Fibroblast of mammary gland (primary cell): Measurements from ENCODE around the gene ETHE1.

Experiments
- DNase-seq: peaks from one replicate; pipeline ENCODE4 v3.0.0-alpha.2; 2010; ENCODE audit warnings: low read depth
- H3K4me3 ChIP-seq: 2 replicates; pipeline ENCODE4 v1.5.1; 2011; ENCODE audit warnings: low read depth, mild to moderate bottlenecking, low read length, moderate library complexity; ENCODE audit not compliant: control insufficient read depth
- TF ChIP-seq, protein P1 (sequence below): conservative IDR thresholded peaks from 2 replicates; pipeline ENCODE4 v1.5.1; 2011; ENCODE audit warnings: low read depth, low read length, inconsistent platforms; ENCODE audit not compliant: control insufficient read depth, insufficient read depth

ETHE1 gene

DNA sequence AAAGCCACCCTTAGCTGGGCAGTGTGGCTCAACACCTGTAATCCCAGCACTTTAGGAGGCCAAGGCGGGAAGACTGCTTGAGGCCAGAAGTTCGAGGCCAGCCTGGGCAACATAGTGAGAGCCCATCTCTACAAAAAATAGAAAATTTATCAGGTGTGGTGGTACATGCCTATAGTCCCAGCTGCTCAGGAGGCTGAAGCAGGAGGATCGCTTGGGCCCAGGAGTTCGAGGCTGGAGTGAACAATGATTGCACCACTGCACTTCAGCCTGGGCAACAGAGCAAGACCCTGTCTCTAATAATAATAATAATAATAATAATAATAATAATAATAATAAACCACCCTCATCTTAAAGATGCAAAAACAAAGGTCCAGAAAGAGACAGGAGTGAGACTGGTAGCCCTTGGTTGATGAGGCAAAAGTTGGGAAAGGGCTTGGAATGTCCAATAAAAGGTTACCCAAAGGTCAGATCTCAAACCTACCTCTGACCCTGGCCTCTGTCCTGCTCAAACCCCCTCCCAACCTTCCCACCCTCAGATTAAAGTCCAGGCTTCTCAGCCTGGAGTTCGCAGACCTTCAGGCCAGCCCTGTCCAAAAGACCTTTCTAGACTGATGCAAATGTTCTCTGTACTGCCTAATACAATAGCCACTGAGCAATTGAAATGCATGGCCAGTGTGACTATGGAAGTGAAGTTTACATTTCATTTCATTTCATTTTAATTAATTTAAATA is 15.1 kb upstream of the ETHE1 start:
- no peak overlapping the region for H3K4me3 ChIP-seq
- no peak for DNase-seq
- TF ChIP-seq, protein P1, sequence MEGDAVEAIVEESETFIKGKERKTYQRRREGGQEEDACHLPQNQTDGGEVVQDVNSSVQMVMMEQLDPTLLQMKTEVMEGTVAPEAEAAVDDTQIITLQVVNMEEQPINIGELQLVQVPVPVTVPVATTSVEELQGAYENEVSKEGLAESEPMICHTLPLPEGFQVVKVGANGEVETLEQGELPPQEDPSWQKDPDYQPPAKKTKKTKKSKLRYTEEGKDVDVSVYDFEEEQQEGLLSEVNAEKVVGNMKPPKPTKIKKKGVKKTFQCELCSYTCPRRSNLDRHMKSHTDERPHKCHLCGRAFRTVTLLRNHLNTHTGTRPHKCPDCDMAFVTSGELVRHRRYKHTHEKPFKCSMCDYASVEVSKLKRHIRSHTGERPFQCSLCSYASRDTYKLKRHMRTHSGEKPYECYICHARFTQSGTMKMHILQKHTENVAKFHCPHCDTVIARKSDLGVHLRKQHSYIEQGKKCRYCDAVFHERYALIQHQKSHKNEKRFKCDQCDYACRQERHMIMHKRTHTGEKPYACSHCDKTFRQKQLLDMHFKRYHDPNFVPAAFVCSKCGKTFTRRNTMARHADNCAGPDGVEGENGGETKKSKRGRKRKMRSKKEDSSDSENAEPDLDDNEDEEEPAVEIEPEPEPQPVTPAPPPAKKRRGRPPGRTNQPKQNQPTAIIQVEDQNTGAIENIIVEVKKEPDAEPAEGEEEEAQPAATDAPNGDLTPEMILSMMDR: no peak

DNA sequence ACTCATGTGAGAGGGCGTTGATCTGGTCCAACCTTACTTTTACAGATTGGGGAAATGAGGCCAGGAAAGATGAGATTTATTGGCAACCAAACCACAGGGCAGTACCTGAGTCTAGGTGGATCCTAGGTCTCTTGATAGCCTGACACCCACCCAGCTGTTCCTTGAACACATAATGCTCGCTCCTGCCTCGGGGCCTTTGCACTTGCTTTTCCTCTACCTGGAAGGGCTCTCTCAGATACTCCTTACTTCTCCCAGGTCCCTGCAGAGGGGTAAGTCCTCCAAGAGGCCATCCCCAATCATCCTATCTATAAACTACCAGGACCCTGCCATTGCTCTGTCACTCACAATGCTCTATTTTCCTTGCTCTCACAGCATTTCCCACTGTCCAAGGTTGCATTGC is 13.4 kb upstream of the ETHE1 start:
- TF ChIP-seq, protein P1: no peak
- DNase-seq: no peak
- no peak overlapping the region for H3K4me3 ChIP-seq

DNA sequence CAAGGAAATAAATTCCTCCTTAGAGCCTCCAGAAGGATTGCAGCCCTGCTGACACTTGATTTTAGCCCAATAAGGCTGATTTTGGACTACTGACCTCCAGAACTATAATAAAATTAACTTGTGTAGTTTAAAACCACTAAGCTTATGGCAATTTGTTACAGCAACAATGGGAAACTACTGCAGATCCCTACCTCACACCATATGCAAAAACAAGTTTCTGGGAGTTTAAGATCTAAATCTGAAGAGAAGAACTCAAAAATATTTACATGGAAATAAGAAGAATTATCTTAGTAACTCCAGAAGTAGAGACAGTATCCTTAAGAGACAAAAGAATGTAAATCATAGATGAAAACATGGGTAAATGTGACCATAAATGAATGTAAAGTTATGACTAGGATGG is 11.9 kb upstream of the ETHE1 start:
- TF ChIP-seq, protein P1: no peak
- no peak overlapping the region for H3K4me3 ChIP-seq
- DNase-seq: no peak

DNA sequence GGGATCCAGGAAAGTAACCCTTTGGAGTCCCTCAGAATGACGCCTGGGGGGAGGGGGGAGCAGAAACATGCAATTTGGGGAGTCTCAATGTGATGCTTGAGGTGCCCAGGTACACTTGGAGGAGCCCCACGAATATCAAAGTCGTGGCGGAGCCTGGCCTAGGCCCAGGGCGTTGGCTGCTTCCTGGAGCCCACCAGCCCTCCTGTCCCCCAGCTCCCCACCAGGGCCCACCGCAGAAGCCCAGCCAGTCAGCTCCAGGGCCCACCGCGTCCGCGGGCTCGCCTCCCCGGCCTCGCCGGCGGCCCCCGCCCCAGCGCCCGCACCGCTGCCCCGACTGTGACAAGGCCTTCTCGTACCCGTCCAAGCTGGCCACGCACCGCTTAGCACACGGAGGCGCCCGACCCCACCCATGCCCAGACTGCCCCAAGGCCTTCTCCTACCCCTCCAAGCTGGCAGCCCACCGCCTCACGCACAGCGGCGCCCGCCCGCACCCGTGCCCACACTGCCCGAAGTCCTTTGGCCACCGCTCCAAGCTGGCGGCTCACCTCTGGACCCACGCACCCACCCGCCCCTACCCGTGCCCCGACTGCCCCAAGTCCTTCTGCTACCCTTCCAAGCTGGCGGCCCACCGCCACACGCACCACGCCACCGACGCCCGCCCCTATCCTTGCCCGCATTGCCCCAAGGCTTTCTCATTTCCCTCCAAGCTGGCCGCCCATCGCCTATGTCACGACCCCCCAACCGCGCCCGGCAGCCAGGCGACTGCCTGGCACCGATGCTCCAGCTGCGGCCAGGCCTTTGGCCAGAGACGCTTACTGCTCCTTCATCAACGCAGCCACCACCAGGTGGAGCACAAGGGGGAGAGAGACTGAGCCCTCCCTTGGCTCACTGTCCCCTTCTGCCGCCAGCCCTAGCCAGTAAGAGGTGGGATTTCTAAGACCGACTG is 8.1 kb upstream of the ETHE1 start:
- TF ChIP-seq, protein P1: peak; percentile 55
- DNase-seq: peak; percentile 60
- peak overlapping the region; percentile 46 for H3K4me3 ChIP-seq

DNA sequence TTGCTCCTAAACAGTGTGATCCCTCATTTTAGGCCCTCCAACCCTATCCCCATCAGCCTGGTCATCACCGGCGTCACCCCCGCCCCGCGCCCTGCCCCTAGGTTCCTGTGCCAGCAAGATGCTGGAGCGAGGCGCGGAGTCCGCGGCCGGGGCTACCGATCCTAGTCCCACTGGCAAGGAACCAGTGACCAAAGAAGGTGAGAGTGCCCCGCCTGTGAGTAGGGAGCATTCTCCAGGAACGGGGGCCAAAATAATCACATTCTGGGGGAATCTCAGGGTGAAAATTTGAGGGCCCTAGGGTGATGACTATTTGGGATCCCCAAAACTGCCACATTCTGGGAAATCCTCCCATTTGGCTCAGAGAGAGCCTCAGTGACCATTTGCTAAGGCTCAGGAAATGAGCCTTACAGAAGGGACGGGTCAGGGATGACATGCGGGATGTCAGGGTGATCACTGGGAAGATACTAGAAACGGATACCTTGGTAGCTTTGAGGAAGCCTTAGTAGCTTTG is 7.4 kb upstream of the ETHE1 start:
- H3K4me3 ChIP-seq: peak overlapping the region; percentile 46
- TF ChIP-seq, protein P1: no peak
- no peak for DNase-seq

DNA sequence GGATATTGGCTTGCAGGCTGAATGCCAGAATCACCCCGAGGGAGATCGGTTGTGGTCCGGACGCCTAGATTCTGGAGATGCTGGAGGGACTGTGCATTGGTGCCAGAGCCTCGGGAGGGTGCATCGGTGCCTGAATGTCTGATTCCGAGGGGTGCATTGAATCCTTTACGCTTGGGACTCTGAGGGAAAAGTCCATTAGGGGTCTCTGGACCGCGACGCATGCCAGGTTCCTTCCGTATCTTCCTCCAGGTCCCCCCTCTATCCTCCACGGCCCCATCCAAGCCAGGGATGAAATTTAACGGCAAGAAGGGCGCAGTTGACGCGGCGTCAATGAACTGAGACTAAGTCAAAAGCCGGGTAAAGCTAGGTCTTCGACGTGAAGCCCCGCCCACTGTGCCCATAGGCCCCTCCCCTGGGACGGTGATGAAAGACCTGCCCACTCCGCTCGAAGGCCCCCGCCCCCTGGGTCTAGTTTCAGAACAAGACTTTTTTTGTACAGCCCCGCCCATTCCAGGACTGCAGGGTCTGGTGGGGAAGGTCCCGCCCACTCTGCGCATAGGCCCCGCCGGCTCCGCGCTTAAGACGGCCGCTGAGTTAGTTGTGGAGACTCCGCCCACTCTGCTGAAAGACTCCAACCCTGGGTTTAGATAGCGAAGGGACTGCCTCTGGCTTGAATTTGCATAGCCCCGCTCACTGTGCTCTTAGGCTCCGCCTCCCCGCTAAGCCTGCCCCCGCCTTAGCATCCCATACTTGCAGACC is 6.7 kb upstream of the ETHE1 start:
- TF ChIP-seq, protein P1: no peak
- DNase-seq: peak; percentile 99
- H3K4me3 ChIP-seq: peak overlapping the region; percentile 66
